HG02588 (cell line): ENCODE data around the gene FBXL19.

Source experiments
- ATAC-seq: cut with Tn5 transposase; IDR thresholded peaks from one replicate; pipeline ENCODE4 v1.9.1; 2021; ENCODE audit warnings: mild to moderate bottlenecking, moderate library complexity; ENCODE audit not compliant: unreplicated experiment

The FBXL19 gene

GRCh38 chr16:30942426-30942806 lies 19.0 kb downstream of the FBXL19 start:
- ATAC-seq = no peak

DNA sequence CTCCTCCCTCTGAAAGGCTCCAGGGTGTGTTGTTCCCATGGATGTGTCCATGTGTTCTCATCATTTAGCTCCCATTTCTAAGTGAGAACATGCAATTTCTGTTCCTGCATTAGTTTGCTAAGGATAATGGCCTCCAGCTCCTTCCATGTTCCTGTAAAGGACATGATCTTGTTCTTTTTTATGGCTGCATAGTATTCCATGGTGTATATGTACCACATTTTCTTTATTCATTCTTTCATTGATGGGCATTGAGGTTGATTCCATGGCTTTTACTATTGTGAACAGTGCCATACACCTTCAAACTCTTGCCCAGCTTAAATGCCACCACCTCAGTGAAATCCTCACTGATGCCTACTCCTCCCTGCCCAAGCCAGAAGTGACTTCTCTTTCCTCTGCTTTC lies 21.0 kb downstream of the FBXL19 start:
- ATAC-seq = no peak

GRCh38 chr16:30946671-30947540 lies 23.5 kb downstream of the FBXL19 start:
- no peak for ATAC-seq

DNA sequence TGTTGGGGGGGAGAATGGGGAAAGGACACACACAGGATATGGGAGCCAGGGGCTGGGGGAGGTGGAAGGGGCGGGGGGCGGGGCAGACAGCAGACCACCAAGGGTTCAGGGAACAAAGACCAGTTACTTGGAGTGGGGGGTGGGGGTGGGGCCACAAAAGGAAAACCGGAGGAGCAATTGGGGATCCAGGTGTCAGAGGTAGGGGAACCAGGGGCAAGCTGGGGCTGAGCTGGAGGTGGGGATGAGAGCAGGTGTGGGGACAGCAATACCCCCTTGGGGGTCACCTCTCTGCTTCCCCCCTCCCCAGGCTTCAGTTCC lies 24.1 kb downstream of the FBXL19 start:
- no peak for ATAC-seq

GRCh38 chr16:30947859-30948666 lies 24.7 kb downstream of the FBXL19 start:
- ATAC-seq = no peak

- ATAC-seq = peak; percentile 57
Observed at GRCh38 chr16:30948667-30949649, 25.6 kb downstream of the FBXL19 start, which contains the start of gene ORAI3. Gene ORAI3 (plus strand): TSS chr16:30949068. CDS start chr16:30949290, 222 bp downstream.

GRCh38 chr16:30949650-30950515 lies 26.5 kb downstream of the FBXL19 start:
- ATAC-seq = peak; percentile 39

- ATAC-seq = no peak
Observed at GRCh38 chr16:30950516-30951065, 27.2 kb downstream of the FBXL19 start.

- no peak for ATAC-seq
Observed at GRCh38 chr16:30951193-30951592, 27.8 kb downstream of the FBXL19 start.

DNA sequence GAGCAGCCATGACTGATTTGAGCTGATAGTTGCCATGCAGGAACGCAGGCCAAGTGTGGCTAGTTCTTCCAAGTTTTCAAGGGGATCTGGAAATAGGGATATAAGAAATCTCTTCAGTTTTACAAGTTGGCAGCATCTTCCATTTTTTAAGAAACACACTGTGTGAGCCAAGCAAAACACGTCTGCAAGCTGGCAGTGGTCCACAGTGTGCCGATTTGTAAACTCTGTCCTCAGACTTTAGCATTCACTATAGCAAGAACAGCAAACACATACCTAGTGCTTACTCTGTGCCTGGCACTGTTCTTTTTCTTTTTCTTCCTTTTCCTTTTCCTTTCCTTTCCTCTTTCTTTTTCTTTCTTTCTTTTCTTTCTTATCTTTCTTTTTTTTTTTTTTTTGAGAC lies 28.4 kb downstream of the FBXL19 start:
- ATAC-seq = no peak

DNA sequence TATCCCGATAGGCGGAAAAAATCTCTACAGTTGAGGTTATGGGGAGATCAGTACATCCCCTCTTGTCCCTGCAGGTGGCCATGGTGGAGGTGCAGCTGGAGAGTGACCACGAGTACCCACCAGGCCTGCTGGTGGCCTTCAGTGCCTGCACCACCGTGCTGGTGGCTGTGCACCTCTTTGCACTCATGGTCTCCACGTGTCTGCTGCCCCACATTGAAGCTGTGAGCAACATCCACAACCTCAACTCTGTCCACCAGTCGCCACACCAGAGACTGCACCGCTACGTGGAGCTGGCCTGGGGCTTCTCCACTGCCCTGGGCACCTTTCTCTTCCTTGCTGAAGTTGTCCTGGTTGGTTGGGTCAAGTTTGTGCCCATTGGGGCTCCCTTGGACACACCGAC lies 29.7 kb downstream of the FBXL19 start:
- ATAC-seq = no peak

DNA sequence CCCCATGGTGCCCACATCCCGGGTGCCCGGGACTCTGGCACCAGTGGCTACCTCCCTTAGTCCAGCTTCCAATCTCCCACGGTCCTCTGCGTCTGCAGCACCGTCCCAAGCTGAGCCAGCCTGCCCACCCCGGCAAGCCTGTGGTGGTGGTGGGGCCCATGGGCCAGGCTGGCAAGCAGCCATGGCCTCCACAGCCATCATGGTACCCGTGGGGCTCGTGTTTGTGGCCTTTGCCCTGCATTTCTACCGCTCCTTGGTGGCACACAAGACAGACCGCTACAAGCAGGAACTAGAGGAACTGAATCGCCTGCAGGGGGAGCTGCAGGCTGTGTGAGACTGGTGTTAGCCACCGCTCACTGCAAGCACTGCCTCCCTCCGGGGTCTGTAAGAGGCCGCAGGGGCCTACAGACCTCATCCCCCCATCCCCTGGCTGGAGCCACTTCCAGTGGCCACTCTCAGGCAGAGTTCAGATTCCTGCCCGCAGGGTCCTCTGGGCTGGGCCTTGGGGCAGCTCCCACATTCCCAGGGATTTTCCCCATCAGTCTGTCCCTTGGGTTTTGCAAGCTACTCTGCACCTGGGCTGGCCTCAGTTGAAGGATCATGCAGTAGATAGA lies 30.2 kb downstream of the FBXL19 start:
- ATAC-seq = no peak

GRCh38 chr16:30954993-30955392 lies 31.6 kb downstream of the FBXL19 start:
- ATAC-seq = no peak

DNA sequence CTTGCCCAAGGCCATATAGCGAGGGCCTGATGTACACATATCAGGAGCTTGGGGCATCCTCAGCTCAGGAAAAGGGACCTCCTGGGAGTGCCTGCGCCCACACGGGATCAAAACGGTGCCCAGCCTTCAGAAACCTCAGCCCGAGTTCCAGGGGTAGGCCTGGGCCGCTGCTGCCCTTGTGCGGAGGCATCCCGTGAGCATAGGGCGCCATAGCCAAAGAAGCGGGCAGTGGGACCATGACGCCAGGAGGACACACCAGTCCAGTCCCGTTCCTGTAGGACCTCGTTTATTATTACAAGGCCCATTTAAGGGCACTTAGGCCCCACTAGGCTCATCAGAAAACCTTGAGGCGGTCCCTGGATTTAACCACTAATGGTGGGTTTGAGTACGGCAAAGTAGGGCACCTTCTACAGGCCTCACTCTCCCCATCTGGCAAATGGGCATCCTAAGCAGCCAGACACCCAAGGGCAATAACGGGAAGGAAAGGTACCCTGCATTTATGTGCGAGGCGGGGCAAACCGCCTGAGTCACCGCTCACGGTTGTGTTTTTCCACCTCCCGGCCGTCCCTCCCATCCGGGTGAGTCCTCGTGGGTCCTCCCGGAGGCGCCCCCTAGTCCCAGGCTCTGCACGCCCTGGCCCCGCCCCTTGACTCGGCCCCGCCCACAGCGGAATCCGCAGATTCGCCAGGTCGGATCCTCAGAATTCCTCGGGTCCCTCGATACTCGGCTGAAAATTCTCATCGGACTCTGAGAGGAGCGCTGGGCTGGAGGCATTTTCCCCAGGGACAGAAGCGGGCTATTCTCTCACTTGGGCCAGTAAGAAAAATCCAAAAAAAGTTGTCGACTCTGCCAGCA lies 33.5 kb downstream of the FBXL19 start:
- ATAC-seq = peak; percentile 48

DNA sequence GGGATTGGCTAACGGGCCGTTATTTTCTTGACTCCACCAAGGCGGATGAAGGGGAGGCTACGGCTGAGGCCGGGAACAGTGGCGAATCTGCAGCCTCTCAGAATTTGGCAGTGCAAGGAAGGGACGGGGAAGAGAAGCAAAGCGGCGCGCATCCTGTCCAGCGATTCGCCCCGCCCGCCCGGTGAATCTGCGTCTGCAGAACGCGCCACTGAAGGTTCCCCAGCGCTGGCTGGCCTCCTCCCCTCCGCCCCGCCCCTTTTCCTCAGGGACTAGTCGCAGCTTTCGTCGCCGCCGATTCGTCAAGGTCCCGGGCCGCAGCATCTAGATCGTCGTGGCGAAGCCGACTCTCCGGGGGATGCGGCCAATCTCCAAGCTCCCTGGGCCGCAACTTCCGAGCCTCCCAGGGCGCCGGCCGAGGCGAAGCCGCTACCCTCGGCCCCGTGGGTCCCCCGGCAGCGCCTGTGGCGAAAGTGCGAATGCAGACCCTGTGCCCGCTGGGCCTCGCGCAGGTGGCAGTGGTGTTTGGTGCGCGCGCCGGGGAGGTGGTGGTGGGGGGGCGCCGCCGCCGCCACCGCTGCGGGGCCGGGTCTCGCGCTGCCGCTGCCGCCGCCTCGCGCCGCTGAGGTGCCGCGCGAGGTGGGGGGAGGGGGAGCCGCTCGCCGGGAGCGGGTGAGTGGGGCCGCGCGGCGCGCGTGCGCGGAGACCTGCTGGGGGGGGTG lies 34.2 kb downstream of the FBXL19 start, which contains the start of gene SETD1A:
Gene SETD1A (plus strand): TSS at position 299 of the 719 bp plus-strand sequence. CDS start 978 bp downstream, outside the sequence.
- peak; percentile 61 for ATAC-seq

DNA sequence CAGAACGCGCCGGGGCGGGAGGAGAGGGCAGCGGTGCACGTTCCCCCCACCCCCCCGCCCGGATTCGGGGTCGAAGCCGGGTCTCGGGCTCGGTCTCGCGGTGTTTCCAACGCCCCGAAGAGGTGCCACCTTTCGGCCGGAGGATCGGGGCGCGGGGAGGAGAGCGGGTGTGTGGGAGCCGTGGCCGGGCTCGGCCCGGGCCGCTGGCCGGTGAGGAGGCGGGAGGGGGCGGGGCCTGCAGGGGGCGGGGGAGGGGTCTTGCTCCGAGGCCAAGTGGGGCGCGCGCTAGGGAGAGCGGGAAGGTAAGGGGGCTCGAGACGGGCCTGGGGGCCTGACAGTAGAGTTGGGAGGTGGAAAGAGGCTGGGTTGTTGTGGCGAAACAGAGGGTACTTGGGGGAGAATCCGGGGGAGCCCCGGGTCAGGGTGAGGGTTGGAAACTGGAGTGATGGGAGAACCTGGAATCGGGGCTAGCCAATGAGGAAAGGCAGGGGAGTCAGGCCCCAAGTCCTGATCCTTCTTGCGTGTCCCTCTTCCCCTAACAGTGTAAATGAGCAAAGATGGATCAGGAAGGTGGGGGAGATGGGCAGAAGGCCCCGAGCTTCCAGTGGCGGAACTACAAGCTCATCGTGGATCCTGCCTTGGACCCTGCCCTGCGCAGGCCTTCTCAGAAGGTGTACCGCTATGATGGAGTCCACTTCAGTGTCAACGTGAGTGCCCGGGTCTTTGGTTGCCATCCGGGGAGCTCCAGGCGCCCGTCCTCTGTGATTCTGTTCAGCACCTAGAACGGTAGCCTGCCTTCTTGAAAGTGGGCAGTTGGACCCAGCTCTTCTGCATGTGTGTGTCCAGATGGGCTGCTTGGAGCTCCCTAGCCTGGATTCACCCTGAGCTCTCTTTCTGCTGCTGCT lies 35.1 kb downstream of the FBXL19 start:
- ATAC-seq = peak; percentile 19
